Transverse colon (tissue), 4 donors: Measurements from ENCODE around the gene LRFN5. TPM values are rescaled to one million over a fixed set of nuclear protein-coding genes. Genes with fewer than 3 reads are reported as not detected.

ENCODE experiments used
- DNase-seq: peaks from one replicate; pipeline ENCODE4 v3.0.0-alpha.2; 2019
- H3K27ac ChIP-seq, 4 donors: fragments of 200-600 bp; sonication (generic); 2 replicates each; pipeline ENCODE4 v1.5.1; 2016 to 2018; ENCODE audit warnings: inconsistent platforms in 4 of 4
- H3K27me3 ChIP-seq: fragments of 200-600 bp; sonication (generic); 2 replicates; pipeline ENCODE4 v1.5.1; 2017; ENCODE audit warnings: inconsistent platforms
- H3K36me3 ChIP-seq, 4 donors: fragments of 200-600 bp; sonication (generic); 2 replicates each; pipeline ENCODE4 v1.5.1; 2017 to 2019; ENCODE audit warnings: inconsistent platforms in 4 of 4
- H3K4me1 ChIP-seq, 4 donors: fragments of 200-600 bp; sonication (generic); 2 replicates each; pipeline ENCODE4 v1.5.1; 2017 to 2020; ENCODE audit warnings: inconsistent platforms in 4 of 4
- H3K4me3 ChIP-seq, 4 donors: fragments of 200-600 bp; sonication (generic); 1 replicate in 1 of 4; 2 replicates in 3 of 4; pipeline versions ENCODE4 v1.5.1 to v1.6.1; 2017 to 2019; ENCODE audit warnings: inconsistent platforms in 4 of 4
- H3K9me3 ChIP-seq, 2 donors: fragments of 200-600 bp; sonication (generic); 2 replicates each; pipeline ENCODE4 v1.5.1; 2017 to 2019; ENCODE audit warnings: inconsistent platforms in 2 of 2
- EP300 ChIP-seq: sonication (generic); formaldehyde crosslinking; IDR thresholded peaks from one replicate; pipeline ENCODE4 v1.6.1; 2017; ENCODE audit warnings: antibody characterized with exemption, low read depth
- POLR2A ChIP-seq: fragments of 450-650 bp; IDR thresholded peaks from one replicate; pipeline ENCODE4 v1.6.1; 2016; ENCODE audit warnings: antibody characterized with exemption, mild to moderate bottlenecking, moderate library complexity
- POLR2AphosphoS5 ChIP-seq, 3 donors: sonication (generic); formaldehyde crosslinking; IDR thresholded peaks; one replicate each; pipeline ENCODE4 v1.6.1; 2016; ENCODE audit warnings: antibody characterized with exemption in 3 of 3
- WGBS, 2 donors: methylation state at CpG; one replicate each; pipeline ENCODE4 v1.1.5; 2018; ENCODE audit warnings: low coverage in 1 of 2; 5-methylcytosine and 5-hydroxymethylcytosine counted together
- in situ Hi-C, 4 donors: fragments of 200-750 bp; cut with MboI; loops; one replicate each; pipeline versions ENCODE4 v1.15.0 to v1.15.1; 2017; ENCODE audit warnings: low sequenced_read_pairs in 3 of 4, low pct_ligation_motif_present in 1 of 4, low pct_unique_long_range_greater_than_20kb in 1 of 4
- intact Hi-C: fragments of 100-400 bp; cut with DNase I; formaldehyde crosslinking; loops from one replicate; pipeline ENCODE4 v1.15.1; 2023; ENCODE audit warnings: low total_unique reads
- total RNA-seq, 4 donors: library from RNA; depleted of rRNA; stranded (reverse); fragments of >200 nt; gene quantifications; one replicate each; pipeline ENCODE4 v1.1.0, GENCODE V29; 2016
- TF ChIP-seq, protein P1 (sequence below), 5 experiments: fragments of 200-600 bp in 3 of 5; fragments of 450-650 bp in 2 of 5; sonication (generic) in 3 of 5; IDR thresholded peaks; 1 replicate in 2 of 5; 2 replicates in 3 of 5; pipeline ENCODE4 v1.5.1; 2016 to 2017; ENCODE audit warnings: antibody characterized with exemption in 5 of 5, inconsistent platforms in 3 of 5, mild to moderate bottlenecking in 2 of 5, moderate library complexity in 1 of 5

Gene LRFN5
- total RNA-seq, 4 donors from 2014 or later = 0.40 to 4.5 (median 1.5) TPM

GRCh38 chr14:41805633-41806032, 199.0 kb downstream of the LRFN5 start:
- H3K9me3 ChIP-seq = no peaks in the 10 kb centered on the region
- no peak for DNase-seq
- H3K27ac ChIP-seq = no peak overlapping the region
- intact Hi-C loops (no loop called here), in situ Hi-C loops (no loop called here)
- WGBS, 2 donors = 54 to 63% methylated on average over 5 of the region's 5 CpGs
- no peak for TF ChIP-seq EP300
- TF ChIP-seq, protein P1, sequence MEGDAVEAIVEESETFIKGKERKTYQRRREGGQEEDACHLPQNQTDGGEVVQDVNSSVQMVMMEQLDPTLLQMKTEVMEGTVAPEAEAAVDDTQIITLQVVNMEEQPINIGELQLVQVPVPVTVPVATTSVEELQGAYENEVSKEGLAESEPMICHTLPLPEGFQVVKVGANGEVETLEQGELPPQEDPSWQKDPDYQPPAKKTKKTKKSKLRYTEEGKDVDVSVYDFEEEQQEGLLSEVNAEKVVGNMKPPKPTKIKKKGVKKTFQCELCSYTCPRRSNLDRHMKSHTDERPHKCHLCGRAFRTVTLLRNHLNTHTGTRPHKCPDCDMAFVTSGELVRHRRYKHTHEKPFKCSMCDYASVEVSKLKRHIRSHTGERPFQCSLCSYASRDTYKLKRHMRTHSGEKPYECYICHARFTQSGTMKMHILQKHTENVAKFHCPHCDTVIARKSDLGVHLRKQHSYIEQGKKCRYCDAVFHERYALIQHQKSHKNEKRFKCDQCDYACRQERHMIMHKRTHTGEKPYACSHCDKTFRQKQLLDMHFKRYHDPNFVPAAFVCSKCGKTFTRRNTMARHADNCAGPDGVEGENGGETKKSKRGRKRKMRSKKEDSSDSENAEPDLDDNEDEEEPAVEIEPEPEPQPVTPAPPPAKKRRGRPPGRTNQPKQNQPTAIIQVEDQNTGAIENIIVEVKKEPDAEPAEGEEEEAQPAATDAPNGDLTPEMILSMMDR (IDR thresholded peaks at IDR 0.05) = no peak
- TF ChIP-seq POLR2A = no peak
- no peak for TF ChIP-seq POLR2AphosphoS5 (IDR thresholded peaks at IDR 0.05)
- H3K27me3 ChIP-seq = no peaks in the 10 kb centered on the region
- H3K4me1 ChIP-seq = no peaks in the 10 kb centered on the region
- no peaks in the 10 kb centered on the region for H3K36me3 ChIP-seq
- H3K4me3 ChIP-seq = no peak overlapping the region

DNA sequence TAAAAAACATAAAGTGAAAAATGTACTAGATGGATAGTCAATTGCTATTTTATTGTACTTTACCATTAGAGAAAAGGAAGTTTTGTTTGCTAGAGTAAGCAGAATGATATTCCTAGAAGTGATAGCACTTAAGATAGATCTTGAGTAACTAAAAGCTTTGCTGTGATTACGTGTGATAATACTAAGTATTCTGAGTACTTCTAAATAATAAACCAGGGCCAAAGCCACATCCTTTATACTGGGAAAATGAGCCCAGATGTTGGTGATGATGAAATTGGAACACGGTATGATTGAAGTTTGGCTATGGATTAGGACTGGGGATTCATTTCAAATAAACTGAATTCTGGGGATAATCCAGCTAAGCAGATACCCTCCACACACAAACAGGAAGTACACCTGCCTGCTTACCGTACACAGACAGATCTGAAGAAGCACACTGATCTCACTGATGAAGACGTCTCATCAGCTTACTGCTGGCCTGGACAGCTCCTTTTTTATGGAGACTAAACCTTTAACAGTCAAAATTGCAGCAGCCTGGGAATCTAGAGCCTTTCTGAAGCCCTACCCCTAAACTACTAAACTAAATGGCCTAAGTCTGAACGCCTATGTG, 199.8 kb downstream of the LRFN5 start:
- H3K4me1 ChIP-seq = no peaks in the 10 kb centered on the region
- in situ Hi-C loops = no loop called here
- H3K4me3 ChIP-seq = no peak overlapping the region
- H3K9me3 ChIP-seq = no peaks in the 10 kb centered on the region
- WGBS, 2 donors = 64 to 69% methylated on average over 3 to 5 of the region's 5 CpGs
- no peaks in the 10 kb centered on the region for H3K27me3 ChIP-seq
- TF ChIP-seq EP300 (no peak), POLR2A (no peak), POLR2AphosphoS5 (IDR thresholded peaks at IDR 0.05) (no peak)
- TF ChIP-seq, protein P1 (IDR thresholded peaks at IDR 0.05) = no peak
- H3K27ac ChIP-seq = no peak overlapping the region
- DNase-seq = no peak
- H3K36me3 ChIP-seq = no peaks in the 10 kb centered on the region
- intact Hi-C loops = no loop called here

- Histone ChIP-seq H3K4me1 (no peaks in the 10 kb centered on the region), H3K4me3 (no peak overlapping the region)
- in situ Hi-C loops = no loop called here
These were observed 203.7 kb downstream of the LRFN5 start for GRCh38 chr14:41810362-41810761.

GRCh38 chr14:41817626-41818025, 210.9 kb downstream of the LRFN5 start:
- TF ChIP-seq EP300 (no peak), POLR2AphosphoS5 (IDR thresholded peaks at IDR 0.05) (no peak), POLR2A (no peak)
- TF ChIP-seq, protein P1 (IDR thresholded peaks at IDR 0.05) = no peak
- H3K4me1 ChIP-seq = no peaks in the 10 kb centered on the region
- H3K27ac ChIP-seq = no peak overlapping the region
- 63 to 72% methylated on average over 1 of the region's 1 CpG for WGBS, 2 donors
- intact Hi-C loops (no loop called here), in situ Hi-C loops (no loop called here)
- no peaks in the 10 kb centered on the region for H3K27me3 ChIP-seq
- no peaks in the 10 kb centered on the region for H3K9me3 ChIP-seq
- DNase-seq = no peak
- no peaks in the 10 kb centered on the region for H3K36me3 ChIP-seq
- H3K4me3 ChIP-seq = no peak overlapping the region

More at GRCh38 chr14:41810362-41810761, 203.7 kb downstream of the LRFN5 start:
- no peaks in the 10 kb centered on the region for H3K9me3 ChIP-seq
- intact Hi-C loops = no loop called here
- 77 to 82% methylated on average over 1 of the region's 1 CpG for WGBS, 2 donors
- H3K27me3 ChIP-seq = no peaks in the 10 kb centered on the region
- TF ChIP-seq POLR2A (no peak), EP300 (no peak), POLR2AphosphoS5 (IDR thresholded peaks at IDR 0.05) (no peak)
- TF ChIP-seq, protein P1 (IDR thresholded peaks at IDR 0.05) = no peak
- no peak for DNase-seq
- no peak overlapping the region for H3K27ac ChIP-seq
- H3K36me3 ChIP-seq = no peaks in the 10 kb centered on the region
